ENCODE measurements around the gene DDX51. TPM values are rescaled to one million over a fixed set of nuclear protein-coding genes. Genes with fewer than 3 reads are reported as not detected.

The DDX51 gene
- total and polyA plus RNA-seq, 4 donors = 2.5 to 7.5 (median 5.5) TPM

DNA sequence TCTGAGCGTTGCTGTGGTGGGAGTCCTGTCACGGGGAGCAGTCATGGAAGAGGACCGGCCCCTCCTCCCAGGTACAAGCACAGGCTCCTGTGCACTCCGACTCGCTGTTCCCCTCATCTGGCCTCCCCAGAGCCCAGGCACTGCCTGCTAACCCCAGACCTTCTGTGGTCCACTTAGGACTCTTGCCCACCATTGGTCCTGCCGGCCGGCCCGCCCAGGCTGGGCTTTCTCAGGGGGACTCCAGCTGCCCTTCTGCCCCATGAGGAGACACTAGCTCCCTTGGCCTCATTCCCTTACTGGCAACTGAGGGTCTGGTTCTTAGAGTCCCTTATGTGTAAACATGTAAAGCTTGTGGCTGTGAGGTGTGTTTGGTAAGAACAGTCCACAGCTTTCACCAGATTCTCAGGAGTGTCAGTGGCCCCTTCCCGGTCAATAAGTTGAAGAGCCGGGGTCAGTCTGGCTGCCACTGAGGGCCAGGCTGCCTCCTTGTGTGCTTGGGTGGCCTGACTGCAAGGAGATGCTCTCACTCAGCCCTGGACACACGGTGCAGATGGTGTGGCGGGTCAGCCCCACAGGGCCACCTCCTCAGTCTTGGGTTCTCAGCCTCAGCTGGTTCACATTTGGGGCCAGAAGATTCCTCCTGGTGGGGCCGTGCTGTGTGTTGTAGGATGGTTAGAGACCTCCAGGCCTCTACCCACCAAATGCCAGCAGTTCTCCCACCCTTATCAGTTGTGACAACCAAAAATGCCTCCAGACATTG, 43.6 kb downstream of the DDX51 start:
- WGBS = 97% methylated on average over 13 of the region's 13 CpGs
- Histone ChIP-seq H3K9ac (ENCODE audit: low read depth in 1 of 2, low read length in 2 of 2) (no peak overlapping the region), H3K27me3 (ENCODE audit: control insufficient read depth in 4 of 4, insufficient read depth in 4 of 4, low read length in 3 of 4) (no peaks in the 10 kb centered on the region), H3K4me1 (ENCODE audit: control insufficient read depth in 4 of 4, insufficient read depth in 4 of 4, low read length in 3 of 4) (no peaks in the 10 kb centered on the region), H3K9me3 (ENCODE audit: control insufficient read depth in 4 of 4, low read length in 3 of 4) (no peaks in the 10 kb centered on the region), H3K4me3 (ENCODE audit: low read depth in 1 of 3, low read length in 3 of 3) (no peak overlapping the region), H3K36me3 (ENCODE audit: control insufficient read depth in 4 of 4, insufficient read depth in 3 of 4, low read depth in 1 of 4, low read length in 3 of 4) (peaks cover 0 to 13% (median 8%) of the 10 kb centered on the region in 4 donors), H3K27ac (ENCODE audit: low read depth in 1 of 2, low read length in 2 of 2) (no peak overlapping the region)
- DNase-seq (ENCODE audit: low spot score) = no peak
- TF ChIP-seq HNF4A (conservative IDR thresholded peaks at IDR 0.05) = no peak
- no peak for TF ChIP-seq RAD21 (IDR thresholded peaks at IDR 0.05)
- TF ChIP-seq JUND (IDR thresholded peaks at IDR 0.05) = no peak
- TF ChIP-seq, protein P1, sequence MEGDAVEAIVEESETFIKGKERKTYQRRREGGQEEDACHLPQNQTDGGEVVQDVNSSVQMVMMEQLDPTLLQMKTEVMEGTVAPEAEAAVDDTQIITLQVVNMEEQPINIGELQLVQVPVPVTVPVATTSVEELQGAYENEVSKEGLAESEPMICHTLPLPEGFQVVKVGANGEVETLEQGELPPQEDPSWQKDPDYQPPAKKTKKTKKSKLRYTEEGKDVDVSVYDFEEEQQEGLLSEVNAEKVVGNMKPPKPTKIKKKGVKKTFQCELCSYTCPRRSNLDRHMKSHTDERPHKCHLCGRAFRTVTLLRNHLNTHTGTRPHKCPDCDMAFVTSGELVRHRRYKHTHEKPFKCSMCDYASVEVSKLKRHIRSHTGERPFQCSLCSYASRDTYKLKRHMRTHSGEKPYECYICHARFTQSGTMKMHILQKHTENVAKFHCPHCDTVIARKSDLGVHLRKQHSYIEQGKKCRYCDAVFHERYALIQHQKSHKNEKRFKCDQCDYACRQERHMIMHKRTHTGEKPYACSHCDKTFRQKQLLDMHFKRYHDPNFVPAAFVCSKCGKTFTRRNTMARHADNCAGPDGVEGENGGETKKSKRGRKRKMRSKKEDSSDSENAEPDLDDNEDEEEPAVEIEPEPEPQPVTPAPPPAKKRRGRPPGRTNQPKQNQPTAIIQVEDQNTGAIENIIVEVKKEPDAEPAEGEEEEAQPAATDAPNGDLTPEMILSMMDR (IDR thresholded peaks at IDR 0.05; ENCODE audit: low read depth, low read length, missing input control) = no peak
- no peak for TF ChIP-seq FOXA1 (IDR thresholded peaks at IDR 0.05)
- TF ChIP-seq, protein P2, sequence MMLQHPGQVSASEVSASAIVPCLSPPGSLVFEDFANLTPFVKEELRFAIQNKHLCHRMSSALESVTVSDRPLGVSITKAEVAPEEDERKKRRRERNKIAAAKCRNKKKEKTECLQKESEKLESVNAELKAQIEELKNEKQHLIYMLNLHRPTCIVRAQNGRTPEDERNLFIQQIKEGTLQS (IDR thresholded peaks at IDR 0.05) = no peak
- no peak for TF ChIP-seq TAF1 (conservative IDR thresholded peaks at IDR 0.05)
- no peak for TF ChIP-seq NR2F2 (IDR thresholded peaks at IDR 0.05)
- TF ChIP-seq, protein P3, sequence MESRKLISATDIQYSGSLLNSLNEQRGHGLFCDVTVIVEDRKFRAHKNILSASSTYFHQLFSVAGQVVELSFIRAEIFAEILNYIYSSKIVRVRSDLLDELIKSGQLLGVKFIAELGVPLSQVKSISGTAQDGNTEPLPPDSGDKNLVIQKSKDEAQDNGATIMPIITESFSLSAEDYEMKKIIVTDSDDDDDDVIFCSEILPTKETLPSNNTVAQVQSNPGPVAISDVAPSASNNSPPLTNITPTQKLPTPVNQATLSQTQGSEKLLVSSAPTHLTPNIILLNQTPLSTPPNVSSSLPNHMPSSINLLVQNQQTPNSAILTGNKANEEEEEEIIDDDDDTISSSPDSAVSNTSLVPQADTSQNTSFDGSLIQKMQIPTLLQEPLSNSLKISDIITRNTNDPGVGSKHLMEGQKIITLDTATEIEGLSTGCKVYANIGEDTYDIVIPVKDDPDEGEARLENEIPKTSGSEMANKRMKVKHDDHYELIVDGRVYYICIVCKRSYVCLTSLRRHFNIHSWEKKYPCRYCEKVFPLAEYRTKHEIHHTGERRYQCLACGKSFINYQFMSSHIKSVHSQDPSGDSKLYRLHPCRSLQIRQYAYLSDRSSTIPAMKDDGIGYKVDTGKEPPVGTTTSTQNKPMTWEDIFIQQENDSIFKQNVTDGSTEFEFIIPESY (IDR thresholded peaks at IDR 0.05) = no peak
- no peak for TF ChIP-seq EGR1 (IDR thresholded peaks at IDR 0.05; ENCODE audit: low read depth in 2 of 2)
- TF ChIP-seq YY1 (IDR thresholded peaks at IDR 0.05) = no peak
- TF ChIP-seq, protein P4, sequence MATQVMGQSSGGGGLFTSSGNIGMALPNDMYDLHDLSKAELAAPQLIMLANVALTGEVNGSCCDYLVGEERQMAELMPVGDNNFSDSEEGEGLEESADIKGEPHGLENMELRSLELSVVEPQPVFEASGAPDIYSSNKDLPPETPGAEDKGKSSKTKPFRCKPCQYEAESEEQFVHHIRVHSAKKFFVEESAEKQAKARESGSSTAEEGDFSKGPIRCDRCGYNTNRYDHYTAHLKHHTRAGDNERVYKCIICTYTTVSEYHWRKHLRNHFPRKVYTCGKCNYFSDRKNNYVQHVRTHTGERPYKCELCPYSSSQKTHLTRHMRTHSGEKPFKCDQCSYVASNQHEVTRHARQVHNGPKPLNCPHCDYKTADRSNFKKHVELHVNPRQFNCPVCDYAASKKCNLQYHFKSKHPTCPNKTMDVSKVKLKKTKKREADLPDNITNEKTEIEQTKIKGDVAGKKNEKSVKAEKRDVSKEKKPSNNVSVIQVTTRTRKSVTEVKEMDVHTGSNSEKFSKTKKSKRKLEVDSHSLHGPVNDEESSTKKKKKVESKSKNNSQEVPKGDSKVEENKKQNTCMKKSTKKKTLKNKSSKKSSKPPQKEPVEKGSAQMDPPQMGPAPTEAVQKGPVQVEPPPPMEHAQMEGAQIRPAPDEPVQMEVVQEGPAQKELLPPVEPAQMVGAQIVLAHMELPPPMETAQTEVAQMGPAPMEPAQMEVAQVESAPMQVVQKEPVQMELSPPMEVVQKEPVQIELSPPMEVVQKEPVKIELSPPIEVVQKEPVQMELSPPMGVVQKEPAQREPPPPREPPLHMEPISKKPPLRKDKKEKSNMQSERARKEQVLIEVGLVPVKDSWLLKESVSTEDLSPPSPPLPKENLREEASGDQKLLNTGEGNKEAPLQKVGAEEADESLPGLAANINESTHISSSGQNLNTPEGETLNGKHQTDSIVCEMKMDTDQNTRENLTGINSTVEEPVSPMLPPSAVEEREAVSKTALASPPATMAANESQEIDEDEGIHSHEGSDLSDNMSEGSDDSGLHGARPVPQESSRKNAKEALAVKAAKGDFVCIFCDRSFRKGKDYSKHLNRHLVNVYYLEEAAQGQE (IDR thresholded peaks at IDR 0.05) = no peak
- TF ChIP-seq SP1 (IDR thresholded peaks at IDR 0.05) = no peak
- TF ChIP-seq RXRA (IDR thresholded peaks at IDR 0.05) = no peak
- no peak for TF ChIP-seq FOXA2 (IDR thresholded peaks at IDR 0.05)

DNA sequence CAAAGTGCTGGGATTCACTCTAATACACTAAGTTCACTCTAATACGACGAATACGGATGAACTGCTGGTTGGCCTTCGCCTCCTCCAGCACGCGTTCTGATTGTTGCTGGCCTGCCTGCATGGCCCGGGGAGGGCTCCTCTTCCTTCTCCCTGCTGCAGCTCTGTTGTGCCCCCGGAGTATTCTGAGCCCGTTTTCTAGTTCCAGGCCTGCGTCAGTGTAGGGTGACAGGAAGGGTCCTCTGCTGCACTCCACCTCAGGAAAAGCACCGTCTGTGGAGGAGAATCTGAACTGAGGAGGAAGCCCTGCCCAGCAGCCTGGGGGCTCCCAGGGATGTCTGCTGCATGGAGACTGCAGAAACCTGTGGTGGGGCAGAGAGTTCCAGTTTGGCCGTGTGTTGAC, 44.4 kb downstream of the DDX51 start:
- H3K27me3 ChIP-seq (ENCODE audit: control insufficient read depth in 4 of 4, insufficient read depth in 4 of 4, low read length in 3 of 4) = no peaks in the 10 kb centered on the region
- no peak overlapping the region for H3K9ac ChIP-seq (ENCODE audit: low read depth in 1 of 2, low read length in 2 of 2)
- no peaks in the 10 kb centered on the region for H3K4me1 ChIP-seq (ENCODE audit: control insufficient read depth in 4 of 4, insufficient read depth in 4 of 4, low read length in 3 of 4)
- H3K27ac ChIP-seq (ENCODE audit: low read depth in 1 of 2, low read length in 2 of 2) = no peak overlapping the region
- no peaks in the 10 kb centered on the region for H3K9me3 ChIP-seq (ENCODE audit: control insufficient read depth in 4 of 4, low read length in 3 of 4)
- peaks cover 0 to 9% (median 5%) of the 10 kb centered on the region in 4 donors for H3K36me3 ChIP-seq (ENCODE audit: control insufficient read depth in 4 of 4, insufficient read depth in 3 of 4, low read depth in 1 of 4, low read length in 3 of 4)
- no peak for DNase-seq (ENCODE audit: low spot score)
- 97% methylated on average over 12 of the region's 12 CpGs for WGBS
- H3K4me3 ChIP-seq (ENCODE audit: low read depth in 1 of 3, low read length in 3 of 3) = no peak overlapping the region
- TF ChIP-seq, protein P5, sequence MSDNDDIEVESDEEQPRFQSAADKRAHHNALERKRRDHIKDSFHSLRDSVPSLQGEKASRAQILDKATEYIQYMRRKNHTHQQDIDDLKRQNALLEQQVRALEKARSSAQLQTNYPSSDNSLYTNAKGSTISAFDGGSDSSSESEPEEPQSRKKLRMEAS (IDR thresholded peaks at IDR 0.05) = no peak
- TF ChIP-seq TAF1 (conservative IDR thresholded peaks at IDR 0.05) (no peak), GABPA (IDR thresholded peaks at IDR 0.05 in 1 of 2, conservative IDR thresholded peaks at IDR 0.05 in 1 of 2) (no peak), YY1 (IDR thresholded peaks at IDR 0.05) (no peak), NR2F2 (IDR thresholded peaks at IDR 0.05) (no peak), RXRA (IDR thresholded peaks at IDR 0.05) (no peak), SP1 (IDR thresholded peaks at IDR 0.05) (no peak), HNF4A (conservative IDR thresholded peaks at IDR 0.05) (no peak)
- TF ChIP-seq, protein P4 (IDR thresholded peaks at IDR 0.05) = no peak
- TF ChIP-seq, protein P2 (IDR thresholded peaks at IDR 0.05) = no peak

All from liver (tissue), 9 donors.